NCI-H1694 (cell line): ENCODE results near the gene PDE1A.
"Not testable (repeated sequence)": the region's sequence is repeated elsewhere in the genome, so short reads cannot be mapped to it uniquely, and the experiment has no call there.

Experiments
- DNase-seq: peaks from one replicate; lab custom pipeline; 2025; lab: John Stamatoyannopoulos, UW

Gene PDE1A

DNA sequence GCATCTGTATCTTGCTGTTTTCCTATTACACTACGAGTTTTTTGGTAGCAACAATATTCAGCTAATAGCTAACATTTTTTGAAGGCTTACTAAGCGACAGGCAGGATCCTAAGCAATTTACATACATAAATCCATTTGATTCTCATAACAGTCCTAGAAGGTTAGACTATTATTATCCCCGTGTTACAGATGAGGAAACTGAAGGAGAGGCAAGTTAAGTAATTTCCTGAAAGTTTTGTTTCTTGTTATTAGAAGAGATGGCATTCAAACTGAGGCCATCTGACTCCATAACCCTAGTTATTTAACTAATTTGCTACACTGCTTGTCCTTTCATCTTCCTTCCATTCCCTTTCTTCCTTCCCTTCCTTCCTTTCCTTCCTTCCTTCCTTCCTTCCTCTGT is 68.2 kb downstream of the PDE1A start:
- no peak for DNase-seq

DNA sequence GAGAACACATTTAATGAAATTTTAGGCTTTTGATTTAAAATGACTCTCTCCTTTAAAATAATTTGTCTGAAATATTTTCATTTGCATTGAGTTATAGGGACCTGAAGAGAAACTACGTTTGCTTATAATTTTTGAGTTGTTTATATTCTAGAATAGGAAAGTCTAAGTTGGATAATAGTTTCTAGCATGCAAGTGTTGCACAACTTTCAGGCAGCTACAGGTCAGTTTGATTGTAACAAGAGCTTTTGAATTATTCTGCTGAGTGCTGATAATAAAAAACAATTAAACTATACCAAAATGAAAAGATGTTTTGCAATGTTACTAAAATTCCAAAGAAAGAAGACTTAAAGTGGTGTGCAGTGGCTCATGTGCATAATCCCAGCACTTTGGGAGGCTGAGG is 71.0 kb downstream of the PDE1A start:
- no peak for DNase-seq

DNA sequence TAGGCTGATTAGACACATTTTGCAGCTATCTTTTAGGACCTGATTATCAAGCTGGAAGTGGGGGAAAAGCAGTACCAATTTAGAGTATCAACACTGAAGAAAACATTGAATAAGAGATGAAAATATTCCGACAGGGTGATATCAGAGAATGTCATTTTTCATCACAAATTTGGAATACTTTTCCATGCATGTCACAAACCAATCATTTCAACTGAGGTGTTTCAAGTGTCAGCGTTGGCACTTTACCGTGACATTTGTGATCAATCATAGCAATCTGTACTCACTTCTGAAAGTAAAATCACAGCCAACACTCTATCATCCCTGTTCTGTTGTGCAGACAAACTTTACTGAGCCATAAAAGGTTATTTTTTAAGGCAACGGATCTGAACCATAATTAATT is 75.4 kb downstream of the PDE1A start:
- no peak for DNase-seq

DNA sequence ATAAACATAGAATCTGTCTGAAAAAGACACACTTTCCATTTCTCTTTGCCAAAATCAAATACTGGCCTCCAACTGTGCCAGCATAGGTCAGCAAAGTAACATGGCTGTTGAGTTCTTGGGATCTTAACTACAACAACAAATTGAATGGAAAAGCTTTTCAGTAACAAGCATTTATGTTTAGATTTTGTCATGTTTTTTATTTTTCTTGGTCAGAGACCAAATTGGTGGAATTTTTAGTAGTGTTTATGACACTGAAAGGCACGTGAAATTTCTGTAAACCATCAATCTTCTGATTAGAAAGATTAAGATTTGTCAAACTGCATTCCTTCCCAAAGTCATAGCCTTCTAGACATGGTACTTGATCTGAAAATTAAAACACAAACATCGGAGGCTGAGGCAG is 77.6 kb downstream of the PDE1A start:
- DNase-seq: no peak

DNA sequence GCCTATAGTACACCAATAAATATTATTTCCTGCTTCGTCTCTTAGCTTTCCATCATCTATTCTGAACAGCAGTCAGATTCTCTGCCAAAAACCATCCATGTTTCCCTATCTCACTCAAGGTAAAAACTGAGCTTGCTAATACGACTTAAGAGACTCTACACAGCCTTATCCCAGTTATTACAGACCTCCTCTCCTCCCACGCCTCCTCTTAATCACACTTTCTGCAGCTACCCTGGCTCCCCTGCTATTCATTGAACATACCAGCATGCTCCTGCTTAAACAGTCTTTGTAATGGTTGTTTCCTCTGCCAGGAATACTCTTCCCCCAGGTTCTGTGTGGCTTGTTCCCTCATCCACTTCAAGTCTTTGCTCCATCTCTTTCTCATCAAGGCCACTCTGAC is 81.5 kb downstream of the PDE1A start:
- DNase-seq: no peak

DNA sequence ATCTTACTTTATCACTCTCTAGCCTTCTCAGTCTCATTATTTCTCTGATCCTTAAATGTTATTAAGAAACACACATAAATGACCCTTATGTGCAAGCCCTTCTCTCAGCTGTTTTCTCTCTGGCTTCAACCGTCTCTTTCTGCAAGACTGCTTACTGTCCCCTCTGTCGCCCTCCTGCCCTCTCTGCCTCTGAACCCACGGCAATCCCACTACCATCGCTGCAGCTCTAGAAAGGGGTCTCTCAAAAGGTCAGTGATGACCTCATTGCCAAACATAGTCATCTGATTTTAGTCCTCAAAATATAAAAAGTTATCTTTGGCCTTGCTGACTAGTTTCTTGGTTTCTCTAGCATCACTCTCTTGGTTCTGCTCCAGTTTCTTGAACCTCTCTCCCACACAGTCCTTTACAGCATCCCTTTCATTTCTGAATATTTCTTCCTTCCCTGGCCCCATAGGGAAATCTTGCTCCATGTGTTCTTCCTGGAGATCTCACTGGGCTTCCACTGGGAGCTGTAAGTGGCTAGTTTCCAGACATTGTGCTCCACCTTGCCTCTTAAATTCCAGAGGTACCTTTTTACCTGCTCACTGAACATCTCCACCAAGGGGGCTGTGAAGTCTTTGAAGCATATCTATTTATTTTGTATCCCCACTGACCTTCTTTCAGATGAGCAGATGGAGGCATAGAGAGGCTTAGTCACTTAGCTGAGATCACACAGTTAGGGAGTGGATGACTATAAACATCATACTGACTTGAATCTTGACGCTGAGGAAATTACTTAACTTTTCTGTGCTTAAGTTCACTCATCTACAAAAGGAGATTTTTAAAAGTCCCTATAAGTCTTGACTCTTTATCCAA is 96.2 kb downstream of the PDE1A start:
- no peak for DNase-seq

DNA sequence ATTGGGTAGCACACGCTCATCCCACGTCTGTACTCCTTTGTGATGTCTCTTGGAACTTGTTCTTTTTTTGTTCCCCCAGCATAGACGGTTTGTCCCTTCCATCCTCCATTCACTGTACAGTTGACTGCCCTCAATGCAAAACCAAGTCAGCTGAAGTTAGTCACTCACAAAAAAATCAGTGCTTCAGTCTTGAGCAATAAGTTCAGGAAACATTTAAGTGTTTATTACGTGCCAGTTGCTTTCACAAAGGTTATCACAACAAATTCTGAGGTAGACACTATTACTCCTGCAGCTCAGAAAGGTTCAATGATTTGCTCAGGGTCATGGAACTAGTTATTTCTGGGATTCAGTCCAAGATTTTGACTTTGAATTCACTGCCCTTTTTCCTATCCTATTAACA is 102.2 kb downstream of the PDE1A start:
- DNase-seq: no peak

DNA sequence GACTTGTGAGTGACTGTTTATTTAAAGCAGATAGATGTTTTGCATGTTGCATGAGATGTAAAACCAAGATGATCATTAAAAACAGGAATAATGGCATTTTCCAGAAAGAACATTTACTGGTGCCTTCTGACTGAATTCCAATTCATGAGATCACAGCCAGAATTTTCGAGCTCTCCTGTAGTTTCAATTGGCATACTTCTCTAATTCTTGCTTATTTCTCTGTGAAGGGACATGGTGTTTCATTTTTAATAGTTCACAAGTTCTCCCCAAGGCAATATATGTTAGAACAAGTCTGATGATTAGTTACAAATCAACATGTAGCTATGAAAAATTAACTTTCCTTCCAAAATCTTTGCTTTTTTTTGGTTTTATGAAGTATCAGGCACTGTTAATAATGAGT is 105.7 kb downstream of the PDE1A start:
- DNase-seq: no peak

DNA sequence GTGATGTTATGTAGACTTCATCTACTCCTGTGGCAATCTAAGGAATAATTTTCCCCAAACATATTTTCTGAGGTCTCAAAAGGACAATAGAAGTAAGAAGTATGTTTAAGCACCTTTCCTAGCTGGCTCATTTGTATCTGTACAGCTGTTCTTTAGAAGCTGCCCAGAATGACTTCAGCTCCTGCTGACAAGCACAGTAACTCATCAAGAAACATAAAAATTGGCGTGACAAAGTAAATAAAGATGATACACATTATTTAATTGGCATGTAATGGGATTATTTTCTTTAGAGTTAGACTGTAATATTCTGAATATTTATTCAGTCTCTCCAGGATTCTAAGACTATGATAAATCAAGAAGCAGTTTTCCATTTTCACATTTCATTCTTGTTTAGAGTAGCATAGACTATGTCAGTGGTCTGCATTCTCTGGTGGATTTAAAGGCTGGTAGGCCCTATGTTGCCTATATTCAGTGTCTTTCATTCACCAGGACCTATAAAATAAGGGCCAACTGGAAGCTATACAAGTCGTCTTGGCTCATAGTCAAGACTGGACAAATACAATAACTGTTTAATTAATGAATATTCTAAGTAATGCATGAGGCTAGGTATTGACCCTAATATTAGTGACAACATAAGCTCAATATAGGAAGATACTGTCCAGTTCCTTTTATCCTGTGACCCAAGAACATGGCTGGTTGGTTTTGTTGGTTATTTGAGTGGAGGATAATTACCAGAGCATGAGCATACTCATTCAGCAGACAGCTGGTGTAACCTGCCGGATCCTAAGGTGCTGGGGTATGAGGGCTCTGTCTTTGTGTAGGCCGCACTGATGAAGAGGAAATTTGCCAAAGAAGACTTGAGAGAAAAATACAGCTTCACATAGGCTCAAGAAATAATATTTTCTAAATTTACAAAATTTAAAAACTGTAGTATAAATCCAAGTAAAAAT is 107.0 kb downstream of the PDE1A start:
- DNase-seq: peak; percentile 53

DNA sequence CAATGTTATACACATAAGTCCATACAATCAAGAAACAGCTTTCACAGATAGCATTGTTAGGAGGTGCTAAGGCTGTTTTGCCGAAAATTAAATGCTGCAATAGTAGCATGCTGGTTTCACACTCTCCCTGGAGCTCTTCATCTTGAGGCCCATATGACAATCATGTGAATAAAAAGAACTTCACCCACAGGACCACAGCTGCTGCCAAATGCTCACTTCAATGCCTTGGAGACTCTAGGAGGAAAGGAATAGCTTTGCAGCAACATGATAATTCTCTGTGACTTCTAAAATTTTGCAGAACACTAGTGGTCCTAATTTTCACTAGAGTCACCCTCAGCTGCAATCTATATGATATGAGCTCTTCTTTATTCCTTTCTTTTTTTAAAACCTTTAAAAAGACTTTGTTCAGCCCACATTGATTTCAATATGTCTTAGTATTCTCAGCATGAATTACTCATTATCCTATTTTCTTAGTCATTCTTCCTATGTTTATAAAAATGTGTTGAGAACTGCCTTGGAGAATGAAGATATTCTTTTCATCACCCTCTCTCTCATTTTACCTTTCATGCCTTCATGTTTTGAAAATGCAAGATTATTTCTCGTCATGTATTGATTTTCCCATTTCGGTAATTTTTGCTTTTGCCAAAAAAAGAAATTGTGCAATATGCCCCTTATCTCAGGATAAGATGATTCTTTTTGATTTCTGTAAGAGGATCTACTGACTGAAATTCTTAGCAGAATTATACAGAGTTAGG is 108.2 kb downstream of the PDE1A start:
- DNase-seq: no peak

DNA sequence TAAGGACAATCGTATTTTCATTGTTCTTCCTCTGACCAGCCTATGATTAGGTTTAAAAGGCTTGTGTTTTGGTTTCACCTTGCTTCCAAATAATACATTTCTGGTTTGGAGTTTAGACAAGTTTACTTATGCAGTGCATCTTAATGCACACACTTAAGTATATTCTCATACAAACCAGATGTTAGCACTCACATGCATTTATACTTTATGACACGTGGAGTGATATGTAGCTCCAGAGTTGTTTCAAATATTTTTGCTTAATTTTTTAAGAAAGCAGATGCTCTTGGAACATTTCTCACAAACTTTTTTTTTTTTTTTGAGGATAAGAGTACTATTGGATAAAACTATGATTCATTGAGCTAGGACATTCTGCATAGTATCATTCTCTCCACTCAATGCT is 109.9 kb downstream of the PDE1A start:
- no peak for DNase-seq

DNA sequence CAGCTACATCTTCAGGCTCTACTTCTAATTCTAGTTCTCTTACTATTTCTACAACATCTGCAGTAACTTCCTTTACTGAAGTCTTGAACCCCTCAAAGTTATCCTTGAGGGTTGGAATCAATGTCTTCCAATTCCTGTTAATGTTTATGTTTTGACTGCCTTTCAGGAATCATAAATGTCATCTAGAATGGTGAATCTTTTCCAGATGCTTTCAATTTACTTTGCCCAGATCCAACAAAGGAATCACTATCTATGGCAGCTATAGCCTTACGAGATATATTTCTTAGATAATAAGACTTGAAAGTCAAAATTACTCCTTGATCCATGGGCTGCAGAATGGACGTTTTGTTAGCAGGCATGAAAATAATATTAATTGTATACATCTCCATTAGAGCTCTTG is 123.9 kb downstream of the PDE1A start:
- DNase-seq: no peak

DNA sequence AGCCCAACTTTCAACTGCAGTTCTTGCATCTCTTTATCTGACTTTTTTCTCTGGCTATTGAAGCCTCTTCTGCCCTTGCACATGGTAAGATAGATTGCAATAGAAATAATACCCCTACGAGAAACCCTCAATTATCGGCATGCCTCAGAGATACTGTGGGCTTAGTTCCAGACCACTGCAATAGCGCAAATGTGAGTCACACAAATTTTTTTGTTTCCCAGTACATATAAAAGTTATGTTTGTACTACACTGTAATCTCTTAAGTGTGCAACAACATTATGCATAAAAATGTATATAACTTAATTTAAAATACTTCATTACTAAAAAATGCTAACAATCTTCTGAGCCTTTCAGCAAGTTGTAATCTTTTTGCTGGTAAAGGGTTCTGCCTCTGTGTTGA is 124.7 kb downstream of the PDE1A start:
- DNase-seq: no peak

DNA sequence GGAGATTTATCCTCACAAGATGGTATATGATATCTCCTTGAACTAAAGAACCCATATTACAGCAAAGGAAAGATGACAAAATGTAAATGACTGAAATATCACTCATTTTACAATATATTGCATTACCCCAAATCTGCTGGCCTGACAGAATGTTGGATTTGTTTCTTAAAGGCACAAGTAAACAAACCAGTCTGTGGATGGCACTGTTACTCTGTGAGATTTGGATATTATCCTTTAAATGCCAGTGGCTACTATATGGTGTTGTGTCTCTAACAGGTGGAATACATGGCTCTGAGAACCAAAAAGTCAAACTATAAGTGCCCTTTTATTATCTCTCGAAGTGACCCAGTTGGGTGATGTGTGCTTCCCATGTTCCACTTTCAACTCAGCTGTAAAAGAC is 125.7 kb downstream of the PDE1A start:
- no peak for DNase-seq

DNA sequence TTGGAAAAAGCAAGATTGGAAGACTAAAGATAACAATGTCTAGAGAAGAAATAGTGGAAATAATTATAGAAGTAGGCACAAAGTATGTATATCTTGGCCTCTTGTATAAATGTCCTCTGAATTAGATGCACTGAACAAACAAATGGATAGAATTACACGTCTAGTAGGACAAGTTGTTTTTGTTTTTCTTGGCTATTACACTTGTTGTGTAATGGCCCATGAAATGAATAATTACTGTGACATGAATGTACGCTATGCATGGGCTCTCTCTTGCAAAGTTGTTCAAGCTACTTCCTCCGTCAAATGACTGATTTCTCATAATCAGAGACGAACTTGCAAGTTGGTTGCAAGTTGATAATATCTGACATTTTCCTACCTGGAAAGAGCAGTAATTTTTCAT is 126.2 kb downstream of the PDE1A start:
- DNase-seq: no peak

DNA sequence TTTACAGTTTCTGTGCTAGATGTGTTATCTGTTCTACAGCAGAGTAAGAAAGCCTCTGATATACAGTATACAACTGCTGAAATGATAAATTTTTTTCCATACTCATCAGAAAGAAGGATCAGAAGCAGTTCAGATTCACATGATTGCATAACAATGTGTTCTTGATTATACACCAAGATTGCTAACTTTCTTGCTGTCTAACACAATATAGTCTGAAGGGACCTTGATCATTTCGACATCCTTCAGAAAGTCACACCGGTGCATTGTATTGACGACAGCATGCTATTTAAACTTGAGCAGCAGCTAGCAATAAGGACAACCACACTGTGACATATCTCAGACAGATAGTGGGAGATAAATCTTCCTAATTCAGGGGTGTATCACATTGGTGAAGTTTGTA is 127.2 kb downstream of the PDE1A start:
- DNase-seq: no peak

DNA sequence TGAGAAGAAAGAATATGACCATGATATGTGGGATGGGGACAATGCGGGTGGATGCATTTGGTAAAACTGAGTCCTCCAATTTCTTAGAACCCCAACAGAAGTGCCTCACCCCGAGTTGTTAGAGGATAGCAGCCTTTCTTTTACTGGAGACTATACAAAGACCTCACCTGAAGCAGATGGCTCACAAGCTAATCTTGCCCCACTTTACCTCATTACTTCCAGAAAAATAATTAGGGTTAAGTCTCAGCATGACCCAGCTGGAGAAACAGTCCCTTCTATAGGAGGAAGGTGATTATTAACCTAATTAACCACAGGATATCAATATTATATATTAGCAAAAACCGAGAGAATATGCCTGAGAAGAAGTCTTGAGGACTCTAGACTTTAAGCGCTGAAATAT is 128.4 kb downstream of the PDE1A start:
- DNase-seq: no peak

DNA sequence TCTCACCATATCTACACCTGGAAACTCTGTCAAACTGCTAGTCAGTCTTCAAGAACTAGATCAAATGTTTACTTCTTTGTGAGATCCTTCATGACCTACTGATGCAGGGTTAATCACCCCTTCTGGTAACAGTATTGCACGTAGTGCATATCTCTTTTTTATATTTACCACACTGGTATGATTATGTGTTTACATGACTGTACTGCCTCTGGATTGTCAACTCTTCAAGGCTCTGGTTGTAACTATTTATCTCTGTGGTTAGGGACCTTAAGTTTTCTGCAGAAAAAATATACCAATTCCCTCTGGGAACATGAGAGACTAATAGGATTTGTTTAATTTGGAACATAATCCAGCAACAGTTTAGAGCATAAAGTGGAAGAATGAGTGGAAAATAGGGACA is 135.5 kb downstream of the PDE1A start:
- DNase-seq: no peak

DNA sequence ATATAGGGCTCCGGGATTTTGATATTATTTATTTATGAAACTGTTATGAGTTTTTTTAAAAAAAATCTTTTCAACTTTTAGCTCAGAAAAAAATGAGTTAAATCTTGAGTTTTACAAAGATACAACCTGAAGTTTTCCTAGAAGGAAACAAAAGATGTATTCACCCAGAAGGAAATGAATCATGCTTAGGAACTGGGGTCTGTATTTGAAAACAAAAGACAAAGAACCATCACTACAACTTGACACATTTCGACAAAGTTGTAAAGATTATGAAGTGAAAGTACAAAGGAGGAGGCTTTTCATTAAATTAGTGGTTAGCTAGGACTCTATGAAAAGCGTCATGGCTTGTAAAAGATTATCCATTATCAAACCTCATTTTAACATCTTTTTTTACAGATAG is 143.3 kb downstream of the PDE1A start:
- no peak for DNase-seq

DNA sequence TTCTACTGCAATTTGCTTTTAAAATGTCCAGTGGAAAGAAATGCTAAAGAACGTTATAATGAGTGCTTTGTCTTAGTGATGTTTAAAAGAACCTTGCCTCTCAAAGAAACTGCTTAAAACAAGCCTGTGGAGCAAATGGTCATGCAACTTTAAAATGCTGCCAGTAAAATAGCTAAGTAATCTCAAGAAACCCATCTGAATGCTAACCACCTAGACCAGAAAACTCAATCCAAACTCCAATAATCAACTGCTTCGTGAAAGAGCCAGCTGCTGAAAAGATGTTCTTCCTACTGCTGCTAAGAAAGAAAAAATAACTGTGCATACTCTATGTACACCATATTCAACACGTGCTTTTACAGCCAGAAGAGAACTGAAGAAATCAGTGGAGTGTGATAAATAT is 145.6 kb downstream of the PDE1A start:
- DNase-seq: no peak

DNA sequence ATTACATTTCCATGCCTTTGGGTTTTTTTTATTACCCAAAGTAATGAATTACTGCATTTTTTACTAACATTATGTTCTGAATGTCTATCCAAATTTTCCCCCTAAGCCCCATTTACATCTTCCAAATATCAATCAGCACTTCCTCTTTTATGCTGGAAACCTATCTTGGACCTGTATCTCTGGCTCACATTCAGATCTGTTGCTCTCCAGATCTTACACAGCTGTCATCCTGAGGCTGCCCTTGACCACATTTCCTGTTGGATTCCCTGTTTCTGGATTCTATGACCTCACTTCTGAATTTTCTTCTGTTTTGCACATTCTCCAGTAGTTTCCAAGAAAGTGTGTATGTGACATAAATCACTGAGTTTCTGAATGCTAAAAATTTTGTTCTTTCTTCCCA is 146.7 kb downstream of the PDE1A start:
- DNase-seq: no peak

DNA sequence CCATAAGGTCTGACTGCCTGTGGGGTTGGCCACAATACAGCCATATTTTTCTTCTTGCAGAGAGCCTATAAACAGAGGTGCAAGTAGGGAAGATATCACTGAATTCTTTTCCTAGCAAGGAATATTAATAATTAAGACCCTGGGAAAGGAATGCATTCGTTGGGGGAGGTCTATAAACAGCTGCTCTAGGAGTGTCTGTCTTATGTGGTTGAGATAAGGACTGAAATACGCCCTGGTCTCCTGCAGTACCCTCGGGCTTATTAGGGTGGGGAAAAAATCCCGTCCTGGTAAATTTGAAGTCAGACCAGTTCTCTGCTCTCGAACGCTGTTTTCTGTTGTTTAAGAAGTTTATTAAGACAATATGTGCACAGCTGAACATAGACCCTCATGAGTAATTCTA is 150.2 kb downstream of the PDE1A start:
- DNase-seq: not testable (repeated sequence)

DNA sequence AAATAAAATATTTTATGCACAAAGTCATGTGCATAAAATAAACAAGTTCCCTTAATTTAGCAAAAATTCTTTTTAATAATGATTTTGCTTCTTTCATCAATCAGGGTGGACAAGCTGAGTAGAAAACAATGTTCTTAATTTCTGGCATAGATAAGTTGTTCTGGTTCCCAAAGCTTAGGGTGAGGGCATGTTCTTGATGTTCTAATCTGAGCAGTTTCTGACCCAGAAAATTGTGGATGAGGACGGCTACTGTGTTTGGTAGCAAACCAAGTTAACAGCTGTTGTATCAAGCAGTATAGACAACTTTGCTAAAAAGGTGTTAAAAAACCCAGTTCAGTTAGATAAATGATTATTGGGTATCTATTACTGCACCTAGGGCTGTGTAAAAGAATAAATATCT is 158.9 kb downstream of the PDE1A start:
- DNase-seq: no peak
